Smooth muscle cell (in vitro differentiated cells): Measurements from ENCODE around the gene SH3BP2. TPM values are rescaled to one million over a fixed set of nuclear protein-coding genes. Genes with fewer than 3 reads are reported as not detected.

Experiments used
- DNase-seq: peaks from one replicate; lab custom pipeline; 2025; ENCODE audit not compliant: unreplicated experiment; lab: John Stamatoyannopoulos, UW
- H2AFZ ChIP-seq: fragments of 200-600 bp; sonication (generic); 2 replicates; pipeline ENCODE4 v1.6.0; 2016; ENCODE audit warnings: antibody characterized with exemption, low read depth, mild to moderate bottlenecking
- H3F3A ChIP-seq: fragments of 200-600 bp; sonication (generic); 2 replicates; pipeline ENCODE4 v1.6.0; 2017; ENCODE audit warnings: antibody characterized with exemption, low read depth
- H3K27ac ChIP-seq: fragments of 200-600 bp; sonication (generic); 2 replicates; pipeline ENCODE4 v1.5.1; 2016; ENCODE audit warnings: low read depth, mild to moderate bottlenecking
- H3K27me3 ChIP-seq: fragments of 200-600 bp; sonication (generic); 2 replicates; pipeline ENCODE4 v1.6.1; 2016; ENCODE audit warnings: low read depth, mild to moderate bottlenecking
- H3K36me3 ChIP-seq: fragments of 200-600 bp; sonication (generic); 2 replicates; pipeline ENCODE4 v1.5.1; 2016; ENCODE audit warnings: low read depth
- H3K4me1 ChIP-seq: fragments of 200-600 bp; sonication (generic); 2 replicates; pipeline ENCODE4 v1.5.1; 2016; ENCODE audit warnings: low read depth
- H3K4me2 ChIP-seq: fragments of 200-600 bp; sonication (generic); 2 replicates; pipeline ENCODE4 v1.6.0; 2016; ENCODE audit warnings: mild to moderate bottlenecking
- H3K4me3 ChIP-seq: fragments of 200-600 bp; sonication (generic); 2 replicates; pipeline ENCODE4 v1.5.1; 2016; ENCODE audit warnings: mild to moderate bottlenecking
- H3K79me2 ChIP-seq: fragments of 200-600 bp; sonication (generic); 2 replicates; pipeline ENCODE4 v1.6.0; 2016; ENCODE audit warnings: low read depth, mild to moderate bottlenecking
- H3K9ac ChIP-seq: fragments of 200-600 bp; sonication (generic); 2 replicates; pipeline ENCODE4 v1.6.0; 2016; ENCODE audit warnings: low read depth
- H3K9me3 ChIP-seq: fragments of 200-600 bp; sonication (generic); replicated peaks from 2 replicates; pipeline ENCODE4 v1.5.1; 2016; ENCODE audit warnings: low read depth
- H4K20me1 ChIP-seq: fragments of 200-600 bp; sonication (generic); 2 replicates; pipeline ENCODE4 v1.6.0; 2016; ENCODE audit warnings: low read depth
- CTCF ChIP-seq: fragments of 200-600 bp; sonication (generic); IDR thresholded peaks from 2 replicates; pipeline ENCODE4 v1.5.1; 2017; ENCODE audit warnings: borderline replicate concordance, mild to moderate bottlenecking, antibody characterized with exemption; ENCODE audit not compliant: insufficient read depth, poor library complexity, severe bottlenecking
- WGBS: methylation state at CpG from one replicate; pipeline ENCODE4 v1.1.7; 2016; ENCODE audit warnings: low lambda C conversion rate; 5-methylcytosine and 5-hydroxymethylcytosine counted together
- polyA plus RNA-seq: library from polyadenylated mRNA; unstranded; fragments of >200 nt; fragmentation: Nextera tagmentation; extraction: Ambion mirVana; gene quantifications from 2 replicates; pipeline ENCODE4 v1.2.1, GENCODE V29; 2016
- total RNA-seq: library from RNA; depleted of rRNA; stranded (reverse); fragments of >200 nt; gene quantifications from 2 replicates; pipeline ENCODE4 v1.2.3, GENCODE V29; 2014

The SH3BP2 gene
- total and polyA plus RNA-seq, 2 experiments from 2014 or later: 17.3 to 19.3 TPM

GRCh38 chr4:2791518-2792395 is 1.1 kb upstream of the SH3BP2 start:
- no peaks in the 10 kb centered on the region for H3K36me3 ChIP-seq
- peaks cover 22% of the 10 kb centered on the region for H3K79me2 ChIP-seq
- peaks cover under 1% of the 10 kb centered on the region for H4K20me1 ChIP-seq
- WGBS: 98% methylated on average over 10 of the region's 10 CpGs
- no peak overlapping the region for H3K9ac ChIP-seq
- DNase-seq: no peak
- H3K4me3 ChIP-seq: no peak overlapping the region
- no peak overlapping the region for H2AFZ ChIP-seq
- no peaks in the 10 kb centered on the region for H3F3A ChIP-seq
- H3K9me3 ChIP-seq: no peaks in the 10 kb centered on the region
- H3K4me2 ChIP-seq: no peak overlapping the region
- H3K27me3 ChIP-seq: no peaks in the 10 kb centered on the region
- TF ChIP-seq CTCF: no peak
- H3K4me1 ChIP-seq: peaks cover 10% of the 10 kb centered on the region
- no peak overlapping the region for H3K27ac ChIP-seq

- no peak for TF ChIP-seq CTCF
- Histone ChIP-seq H3K9me3 (no peaks in the 10 kb centered on the region), H3K9ac (no peak overlapping the region), H3F3A (no peaks in the 10 kb centered on the region), H3K27me3 (no peaks in the 10 kb centered on the region), H3K4me3 (no peak overlapping the region), H3K4me1 (peaks cover 10% of the 10 kb centered on the region), H3K36me3 (no peaks in the 10 kb centered on the region), H2AFZ (no peak overlapping the region), H4K20me1 (peaks cover 4% of the 10 kb centered on the region), H3K27ac (no peak overlapping the region), H3K79me2 (peaks cover 28% of the 10 kb centered on the region), H3K4me2 (no peak overlapping the region)
- 93% methylated on average over 4 of the region's 8 CpGs for WGBS
- no peak for DNase-seq
These were observed 532 bp upstream of the SH3BP2 start for GRCh38 chr4:2792396-2792710.

- Histone ChIP-seq H3K4me3 (peak overlapping the region; percentile 70), H3K9me3 (no peaks in the 10 kb centered on the region), H3F3A (no peaks in the 10 kb centered on the region), H3K27me3 (no peaks in the 10 kb centered on the region), H3K4me1 (peaks cover 10% of the 10 kb centered on the region), H3K4me2 (peak overlapping the region; percentile 92), H3K36me3 (no peaks in the 10 kb centered on the region), H3K79me2 (peaks cover 42% of the 10 kb centered on the region), H4K20me1 (peaks cover 4% of the 10 kb centered on the region), H3K9ac (peak overlapping the region; percentile 62), H2AFZ (no peak overlapping the region), H3K27ac (peak overlapping the region; percentile 84)
- DNase-seq: no peak
- 19% methylated on average over 29 of the region's 34 CpGs for WGBS
- TF ChIP-seq CTCF: no peak
These were observed 951 bp downstream of the SH3BP2 start for GRCh38 chr4:2793586-2794485.
